ENCODE results near the gene PFDN5.

- TF ChIP-seq, protein P1, sequence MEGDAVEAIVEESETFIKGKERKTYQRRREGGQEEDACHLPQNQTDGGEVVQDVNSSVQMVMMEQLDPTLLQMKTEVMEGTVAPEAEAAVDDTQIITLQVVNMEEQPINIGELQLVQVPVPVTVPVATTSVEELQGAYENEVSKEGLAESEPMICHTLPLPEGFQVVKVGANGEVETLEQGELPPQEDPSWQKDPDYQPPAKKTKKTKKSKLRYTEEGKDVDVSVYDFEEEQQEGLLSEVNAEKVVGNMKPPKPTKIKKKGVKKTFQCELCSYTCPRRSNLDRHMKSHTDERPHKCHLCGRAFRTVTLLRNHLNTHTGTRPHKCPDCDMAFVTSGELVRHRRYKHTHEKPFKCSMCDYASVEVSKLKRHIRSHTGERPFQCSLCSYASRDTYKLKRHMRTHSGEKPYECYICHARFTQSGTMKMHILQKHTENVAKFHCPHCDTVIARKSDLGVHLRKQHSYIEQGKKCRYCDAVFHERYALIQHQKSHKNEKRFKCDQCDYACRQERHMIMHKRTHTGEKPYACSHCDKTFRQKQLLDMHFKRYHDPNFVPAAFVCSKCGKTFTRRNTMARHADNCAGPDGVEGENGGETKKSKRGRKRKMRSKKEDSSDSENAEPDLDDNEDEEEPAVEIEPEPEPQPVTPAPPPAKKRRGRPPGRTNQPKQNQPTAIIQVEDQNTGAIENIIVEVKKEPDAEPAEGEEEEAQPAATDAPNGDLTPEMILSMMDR (IDR thresholded peaks at IDR 0.05; ENCODE audit: low read depth, low read length, missing input control): no peak
- TF ChIP-seq, protein P2, sequence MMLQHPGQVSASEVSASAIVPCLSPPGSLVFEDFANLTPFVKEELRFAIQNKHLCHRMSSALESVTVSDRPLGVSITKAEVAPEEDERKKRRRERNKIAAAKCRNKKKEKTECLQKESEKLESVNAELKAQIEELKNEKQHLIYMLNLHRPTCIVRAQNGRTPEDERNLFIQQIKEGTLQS (IDR thresholded peaks at IDR 0.05): no peak
- TF ChIP-seq MAX (IDR thresholded peaks at IDR 0.05): no peak
- TF ChIP-seq GABPA (IDR thresholded peaks at IDR 0.05 in 1 of 2, conservative IDR thresholded peaks at IDR 0.05 in 1 of 2): no peak
Measured at GRCh38 chr12:53338017-53338416, 42.7 kb downstream of the PFDN5 start.

Data from liver (tissue), 3 donors.